Smooth muscle cell of the umbilical artery (primary cell): ENCODE results near the gene KDM6B. TPM values are rescaled to one million over a fixed set of nuclear protein-coding genes. Genes with fewer than 3 reads are reported as not detected.

Source experiments
- total RNA-seq: library from RNA; depleted of rRNA; stranded (reverse); fragments of >200 nt; gene quantifications from 2 replicates; pipeline ENCODE4 v1.2.3, GENCODE V29; 2014

KDM6B gene, protein sequence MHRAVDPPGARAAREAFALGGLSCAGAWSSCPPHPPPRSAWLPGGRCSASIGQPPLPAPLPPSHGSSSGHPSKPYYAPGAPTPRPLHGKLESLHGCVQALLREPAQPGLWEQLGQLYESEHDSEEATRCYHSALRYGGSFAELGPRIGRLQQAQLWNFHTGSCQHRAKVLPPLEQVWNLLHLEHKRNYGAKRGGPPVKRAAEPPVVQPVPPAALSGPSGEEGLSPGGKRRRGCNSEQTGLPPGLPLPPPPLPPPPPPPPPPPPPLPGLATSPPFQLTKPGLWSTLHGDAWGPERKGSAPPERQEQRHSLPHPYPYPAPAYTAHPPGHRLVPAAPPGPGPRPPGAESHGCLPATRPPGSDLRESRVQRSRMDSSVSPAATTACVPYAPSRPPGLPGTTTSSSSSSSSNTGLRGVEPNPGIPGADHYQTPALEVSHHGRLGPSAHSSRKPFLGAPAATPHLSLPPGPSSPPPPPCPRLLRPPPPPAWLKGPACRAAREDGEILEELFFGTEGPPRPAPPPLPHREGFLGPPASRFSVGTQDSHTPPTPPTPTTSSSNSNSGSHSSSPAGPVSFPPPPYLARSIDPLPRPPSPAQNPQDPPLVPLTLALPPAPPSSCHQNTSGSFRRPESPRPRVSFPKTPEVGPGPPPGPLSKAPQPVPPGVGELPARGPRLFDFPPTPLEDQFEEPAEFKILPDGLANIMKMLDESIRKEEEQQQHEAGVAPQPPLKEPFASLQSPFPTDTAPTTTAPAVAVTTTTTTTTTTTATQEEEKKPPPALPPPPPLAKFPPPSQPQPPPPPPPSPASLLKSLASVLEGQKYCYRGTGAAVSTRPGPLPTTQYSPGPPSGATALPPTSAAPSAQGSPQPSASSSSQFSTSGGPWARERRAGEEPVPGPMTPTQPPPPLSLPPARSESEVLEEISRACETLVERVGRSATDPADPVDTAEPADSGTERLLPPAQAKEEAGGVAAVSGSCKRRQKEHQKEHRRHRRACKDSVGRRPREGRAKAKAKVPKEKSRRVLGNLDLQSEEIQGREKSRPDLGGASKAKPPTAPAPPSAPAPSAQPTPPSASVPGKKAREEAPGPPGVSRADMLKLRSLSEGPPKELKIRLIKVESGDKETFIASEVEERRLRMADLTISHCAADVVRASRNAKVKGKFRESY (N-terminal part only)
- total RNA-seq: 7.1 and 10.9 TPM in 2 replicates

GRCh38 chr17:7833795-7834541 lies at the start of gene KDM6B:
TSS of gene KDM6B (plus strand) at chr17:7834217. CDS start at chr17:7845555, 11,338 bp downstream.

GRCh38 chr17:7854851-7855659 lies 21.0 kb downstream of the KDM6B start, which contains the start of gene TMEM88:
TSS of gene TMEM88 (plus strand) at chr17:7855066. CDS start at chr17:7855075, 9 bp downstream.

GRCh38 chr17:7856811-7857712 lies 23.0 kb downstream of the KDM6B start, which contains the start of gene NAA38:
TSS of gene NAA38 (minus strand) at chr17:7857559. CDS start at chr17:7857463, 96 bp downstream.

GRCh38 chr17:7857713-7858521 lies 23.9 kb downstream of the KDM6B start, which contains the start of gene CYB5D1:
TSS of gene CYB5D1 (plus strand) at chr17:7858003. CDS start at chr17:7858135, 132 bp downstream.

Other genes starting within 250 kb of the KDM6B start
- gene SOX15, start 244.1 kb upstream of the KDM6B start, total RNA-seq: 0.30 and 0.32 TPM in 2 replicates
- gene FXR2, start 219.3 kb upstream of the KDM6B start, total RNA-seq: 50.5 and 56.3 TPM in 2 replicates
- 18.7 and 37.4 TPM in 2 replicates for gene SAT2, start 206.4 kb upstream of the KDM6B start, total RNA-seq
- gene SHBG, start 204.1 kb upstream of the KDM6B start, total RNA-seq: 0.37 TPM in 1 of 2 replicates, not detected in the other
- not detected in 2 replicates for gene ATP1B2, start 183.3 kb upstream of the KDM6B start, total RNA-seq
- 31.2 and 43.6 TPM in 2 replicates for gene TP53, start 146.7 kb upstream of the KDM6B start, total RNA-seq
- gene WRAP53, start 145.7 kb upstream of the KDM6B start, total RNA-seq: 3.0 and 4.3 TPM in 2 replicates
- gene EFNB3, start 129.0 kb upstream of the KDM6B start, total RNA-seq: under 0.01 and 0.23 TPM in 2 replicates
- under 0.01 and 0.05 TPM in 2 replicates for gene DNAH2, start 116.5 kb upstream of the KDM6B start, total RNA-seq
- 2.1 and 4.3 TPM in 2 replicates for gene TMEM88, start 20.8 kb downstream of the KDM6B start, total RNA-seq
- 25.0 and 85.2 TPM in 2 replicates for gene NAA38, start 23.3 kb downstream of the KDM6B start, total RNA-seq
- 13.4 and 17.2 TPM in 2 replicates for gene CYB5D1, start 23.8 kb downstream of the KDM6B start, total RNA-seq
- 108 and 155 TPM in 2 replicates for gene CHD3, start 54.6 kb downstream of the KDM6B start, total RNA-seq
- 5.1 and 9.2 TPM in 2 replicates for gene RNF227, start 82.1 kb downstream of the KDM6B start, total RNA-seq
- gene KCNAB3, start 95.6 kb downstream of the KDM6B start, total RNA-seq: 0.59 and 0.88 TPM in 2 replicates
- gene TRAPPC1, start 97.7 kb downstream of the KDM6B start, total RNA-seq: 44.2 and 70.9 TPM in 2 replicates
- 14.6 and 24.4 TPM in 2 replicates for gene CNTROB, start 98.0 kb downstream of the KDM6B start, total RNA-seq
- under 0.01 TPM in 1 of 2 replicates, not detected in the other for gene GUCY2D, start 168.4 kb downstream of the KDM6B start, total RNA-seq
- gene ALOX15B, start 204.8 kb downstream of the KDM6B start, total RNA-seq: not detected in 2 replicates